Stimulated activated CD8-positive, alpha-beta memory T cell treated with anti-CD3 and anti-CD28 coated beads, Interleukin-7, amount 100 ng/mL, for 24 hours (primary cell): ENCODE measurements around the gene SMAD7.

ENCODE experiments used
- DNase-seq: peaks from one replicate; pipeline ENCODE4 v3.0.0-alpha.2; 2020; ENCODE audit warnings: low read depth

Gene SMAD7

DNA sequence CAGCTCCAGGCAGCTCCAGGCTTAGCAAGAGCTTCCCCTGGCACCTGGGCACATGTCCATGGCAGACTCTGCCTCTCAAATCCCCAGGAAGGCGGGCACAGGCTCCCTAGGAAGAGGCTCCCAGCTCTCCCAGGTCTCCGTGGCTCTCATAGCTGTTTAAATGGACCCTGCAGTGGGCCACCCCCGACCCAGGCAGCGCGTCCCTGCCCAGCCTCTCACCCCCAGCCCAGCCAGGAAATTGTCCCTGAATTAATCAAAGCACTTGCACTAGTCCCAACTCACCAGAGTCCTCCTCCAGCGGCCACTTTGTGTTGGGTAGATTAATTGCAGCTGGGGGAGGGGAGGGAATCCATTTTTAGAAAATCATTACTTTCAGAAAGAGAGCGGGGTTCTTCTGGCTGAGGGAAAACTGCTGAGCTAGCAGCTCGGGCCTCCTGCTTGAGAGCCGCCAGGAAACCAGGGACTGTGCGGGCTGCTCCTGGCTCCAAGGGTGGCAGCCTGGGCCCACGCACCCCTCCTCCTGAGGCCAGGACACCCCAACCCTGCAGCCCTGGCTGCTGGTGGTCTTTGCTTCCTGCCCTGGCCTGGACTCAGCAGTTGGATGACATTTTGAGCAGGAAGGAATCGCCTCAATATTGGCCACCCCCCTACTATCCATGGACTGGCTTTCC is 36.0 kb downstream of the SMAD7 start:
- no peak for DNase-seq

DNA sequence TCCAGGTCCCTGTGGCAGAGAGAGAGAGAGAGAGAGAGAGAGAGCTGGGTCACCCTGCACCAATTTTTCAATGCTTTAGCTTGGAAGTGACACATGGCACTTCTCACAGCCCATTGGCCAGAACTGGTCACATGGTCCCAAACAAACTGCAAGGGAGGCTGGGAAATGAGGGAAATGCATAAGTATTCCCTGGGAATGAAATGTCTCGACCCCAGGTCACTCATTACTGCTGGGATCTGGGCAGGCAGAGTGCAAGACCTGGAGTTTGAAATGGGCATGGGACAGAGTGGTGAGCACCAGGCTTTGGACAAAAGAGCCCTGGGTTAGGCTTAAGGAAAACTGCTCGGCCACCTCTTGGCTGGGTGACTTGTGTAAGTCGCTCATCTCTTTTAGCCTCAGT is 37.0 kb downstream of the SMAD7 start:
- no peak for DNase-seq

DNA sequence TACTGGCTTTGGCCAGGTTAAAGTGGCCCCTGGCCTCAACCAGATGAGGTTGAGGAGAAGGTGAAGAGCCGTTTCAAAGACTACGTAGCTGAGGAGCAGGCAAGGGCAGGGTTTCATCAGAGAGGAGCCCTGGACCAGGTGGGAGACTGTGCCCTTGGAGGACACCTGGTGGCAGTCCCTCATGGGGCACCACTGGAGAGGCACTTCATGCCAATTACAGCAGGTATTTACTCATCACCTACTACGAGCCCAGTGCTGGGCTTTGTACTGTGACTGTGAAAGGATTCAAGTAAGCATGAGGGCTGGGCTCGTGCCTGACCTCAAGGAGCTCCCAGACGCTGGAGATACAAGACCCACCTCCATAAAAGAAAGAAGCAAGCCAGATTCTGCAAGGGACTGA is 37.6 kb downstream of the SMAD7 start:
- no peak for DNase-seq

DNA sequence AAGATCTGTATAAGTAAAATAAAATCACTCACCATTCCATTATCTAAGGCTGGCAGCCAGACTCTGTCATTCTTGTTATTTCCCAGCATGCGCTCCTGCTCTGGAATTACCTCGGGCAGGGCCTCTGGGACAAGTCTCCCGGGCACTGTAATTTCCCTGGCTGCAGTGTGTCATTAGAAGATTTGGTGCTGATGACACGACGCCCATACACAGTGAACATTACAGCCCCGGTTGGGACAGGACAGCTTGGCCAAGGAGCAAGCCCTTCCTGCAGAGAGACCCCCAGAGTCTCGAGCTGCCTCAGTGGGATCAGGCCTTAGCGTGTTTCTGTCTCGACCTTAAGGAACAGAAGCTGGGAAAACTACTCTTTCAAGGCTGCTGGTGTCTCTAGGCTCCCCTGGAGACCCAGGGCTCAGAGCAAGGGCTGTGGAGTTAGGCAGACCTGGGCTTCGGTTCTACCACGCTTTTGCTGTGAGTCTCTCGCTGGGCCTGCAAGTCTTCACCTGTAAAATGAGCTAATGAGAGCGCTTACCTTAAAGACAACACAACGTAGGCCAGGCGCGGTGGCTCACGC is 39.7 kb downstream of the SMAD7 start:
- DNase-seq, result no peak

DNA sequence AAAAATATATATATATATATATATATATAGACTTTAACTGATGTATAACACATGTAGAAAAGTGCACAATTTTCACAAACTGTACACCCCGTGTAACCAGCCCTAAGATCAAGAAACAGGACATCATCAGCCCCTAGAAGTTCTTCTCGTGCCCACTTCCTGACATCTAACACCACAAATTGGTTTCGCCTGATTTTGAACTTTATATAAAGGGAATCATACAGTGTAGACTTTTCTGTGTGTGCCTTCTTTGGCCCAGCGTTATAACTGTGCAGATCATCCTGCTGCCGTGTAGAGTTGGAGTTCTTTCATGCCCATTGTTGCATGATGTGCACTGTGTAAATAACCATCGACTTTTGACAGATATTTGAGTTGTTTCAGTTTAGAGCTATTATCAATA is 41.0 kb downstream of the SMAD7 start:
- DNase-seq, result no peak

DNA sequence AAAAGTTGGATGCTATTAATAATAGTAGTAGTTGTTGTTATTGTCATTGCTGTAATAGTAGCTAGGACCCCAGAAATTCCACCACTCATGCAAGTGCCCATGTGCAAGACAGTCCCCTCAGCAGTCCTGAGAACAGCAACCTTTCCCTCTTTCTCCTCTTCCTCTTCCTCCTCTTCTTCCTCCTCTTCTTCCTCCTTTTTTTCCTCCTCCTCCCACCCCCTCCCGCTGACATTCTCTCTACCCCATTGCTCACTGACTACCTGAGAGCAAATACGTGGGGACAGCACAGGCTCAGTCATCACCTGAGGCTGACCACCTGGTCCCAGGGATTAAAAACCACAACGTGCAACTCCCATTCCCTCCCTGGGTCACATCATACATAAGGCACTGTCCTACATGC is 41.8 kb downstream of the SMAD7 start:
- DNase-seq, result no peak

DNA sequence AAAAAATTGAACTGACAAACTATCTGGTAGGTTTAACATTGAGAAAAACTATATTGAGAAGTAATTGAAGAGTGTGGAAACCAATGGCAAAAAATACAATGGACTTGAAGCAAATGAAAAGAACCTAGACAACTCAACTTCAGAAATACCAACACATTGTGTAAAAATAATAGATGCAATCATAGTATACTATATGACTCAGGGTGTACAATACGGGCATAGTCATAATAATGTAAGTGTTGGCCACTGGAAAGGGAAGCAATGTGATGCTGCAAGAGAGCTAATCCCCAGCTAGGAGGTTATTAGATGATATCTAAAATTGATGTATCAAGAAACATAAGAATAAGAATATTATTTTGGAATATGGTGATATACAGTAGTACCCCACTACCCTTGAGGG is 45.3 kb downstream of the SMAD7 start:
- no peak for DNase-seq

DNA sequence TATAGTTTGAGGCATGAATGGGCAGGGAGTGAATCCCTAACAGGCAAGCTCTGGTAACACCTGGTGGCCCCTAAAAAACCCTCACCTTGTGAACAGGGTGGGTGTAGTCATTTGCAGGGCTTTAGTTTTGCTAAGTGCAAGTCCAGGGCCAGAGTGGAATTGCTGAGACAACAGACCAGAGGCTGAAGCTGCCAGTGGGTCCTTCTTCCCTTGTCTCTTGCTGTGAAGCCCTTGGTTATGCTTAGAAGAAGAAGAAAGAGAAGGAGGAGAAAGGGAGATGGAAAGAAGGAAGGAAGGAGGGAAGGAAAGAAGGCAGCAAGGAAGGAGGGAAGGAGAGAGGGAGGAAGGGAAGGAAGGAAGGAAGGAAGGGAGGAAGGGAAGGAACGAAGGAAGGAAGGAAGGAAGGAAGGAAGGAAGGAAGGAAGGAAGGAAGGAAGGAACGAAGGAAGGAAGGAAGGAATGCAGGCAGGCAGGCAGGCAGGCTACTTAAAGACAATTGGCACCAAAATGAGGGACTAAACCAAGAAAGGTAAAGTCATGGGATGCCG is 45.8 kb downstream of the SMAD7 start:
- no peak for DNase-seq

DNA sequence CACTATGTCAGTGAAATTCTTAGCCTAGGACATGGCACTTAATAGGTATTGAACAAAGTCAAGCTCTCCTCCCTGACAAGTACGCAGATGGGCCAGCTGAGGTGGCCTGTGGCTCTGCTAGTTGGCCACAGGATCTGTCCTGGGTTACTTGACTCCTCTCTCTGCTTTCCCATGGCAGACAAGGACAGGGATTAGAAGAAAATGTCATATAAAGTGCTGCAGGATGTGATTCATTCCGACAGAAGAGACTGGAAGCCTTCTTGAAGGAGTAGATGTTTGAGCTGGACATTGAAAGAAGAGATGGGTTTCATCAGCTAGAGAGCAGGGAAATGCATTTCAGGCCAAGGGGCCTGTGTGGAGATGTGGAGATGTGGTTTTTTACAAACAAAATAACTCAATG is 46.7 kb downstream of the SMAD7 start:
- DNase-seq, result no peak

DNA sequence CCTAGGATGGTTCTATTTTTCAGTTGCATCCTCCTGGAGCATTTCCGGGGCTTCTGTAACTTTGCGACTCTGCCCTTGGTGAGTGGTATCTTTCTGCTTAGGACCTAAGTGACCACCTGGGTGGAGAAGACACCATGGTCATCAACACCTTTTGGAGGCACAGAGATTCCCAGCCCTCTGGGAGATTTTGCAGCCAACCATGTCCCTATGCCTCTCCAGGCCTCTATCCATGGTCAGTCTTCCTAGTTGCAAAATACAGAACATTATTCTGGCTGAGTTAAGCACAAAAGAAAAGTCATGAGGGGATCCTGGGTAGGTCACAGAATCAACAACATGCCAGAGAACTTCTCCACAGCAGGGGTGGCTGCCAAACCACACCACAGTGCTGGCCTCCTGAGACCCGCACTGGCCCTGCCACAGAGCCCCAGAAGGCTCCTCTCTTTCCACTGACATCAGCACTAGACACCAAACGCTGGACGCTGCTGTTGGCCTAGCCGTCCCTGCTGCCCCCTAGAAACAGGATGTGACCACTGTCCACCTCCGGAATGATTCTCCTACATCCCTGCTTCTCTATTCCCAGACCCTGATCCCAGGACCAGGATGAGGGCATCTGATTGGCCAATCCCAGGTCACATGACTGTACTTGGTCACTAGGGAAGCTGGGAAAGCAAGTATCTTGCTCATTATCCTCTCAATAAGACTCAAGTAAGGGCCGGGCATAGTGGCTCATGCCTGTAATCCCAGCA is 47.7 kb downstream of the SMAD7 start:
- DNase-seq, result no peak

DNA sequence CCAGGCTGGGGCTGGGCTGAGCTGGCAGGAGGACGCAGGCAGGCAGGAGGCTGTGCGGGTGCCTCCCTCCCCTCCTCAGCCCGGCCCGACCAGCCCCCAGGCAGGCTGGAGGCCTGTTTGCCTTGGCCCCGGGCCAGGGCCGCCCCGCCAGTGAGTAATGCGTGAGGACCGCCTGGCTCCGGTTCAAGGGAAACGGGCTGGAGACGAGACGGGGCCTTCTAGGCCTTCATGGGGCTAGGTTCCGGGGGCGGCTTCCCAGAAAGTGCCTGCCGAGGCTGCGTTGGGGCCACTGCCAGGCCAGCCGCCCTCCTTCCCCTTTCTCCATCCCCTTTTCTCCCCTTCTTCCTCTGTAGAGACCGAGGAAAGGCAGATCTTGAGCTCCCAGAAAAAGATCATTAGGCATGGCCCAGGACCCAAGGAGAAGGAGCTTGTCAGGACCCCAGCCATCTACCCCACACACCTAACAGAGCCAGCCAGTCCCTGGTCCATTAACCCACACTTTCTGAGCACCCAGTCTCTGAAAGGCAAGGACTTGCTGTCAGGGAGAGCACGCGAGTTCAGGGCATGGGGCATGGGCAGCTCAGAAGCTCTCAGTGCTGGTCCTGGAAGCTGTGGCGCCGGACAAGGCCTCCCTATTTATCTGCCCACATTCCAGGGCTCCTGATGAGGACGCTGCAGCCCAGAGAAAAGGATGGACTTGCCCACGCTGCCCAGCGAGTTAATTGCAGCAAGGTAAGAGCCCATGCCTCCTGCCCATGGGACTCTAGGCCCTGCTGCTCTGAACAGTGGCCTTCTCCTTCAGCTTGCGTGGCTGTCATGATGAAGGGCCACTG is 48.5 kb downstream of the SMAD7 start:
- DNase-seq, result no peak

DNA sequence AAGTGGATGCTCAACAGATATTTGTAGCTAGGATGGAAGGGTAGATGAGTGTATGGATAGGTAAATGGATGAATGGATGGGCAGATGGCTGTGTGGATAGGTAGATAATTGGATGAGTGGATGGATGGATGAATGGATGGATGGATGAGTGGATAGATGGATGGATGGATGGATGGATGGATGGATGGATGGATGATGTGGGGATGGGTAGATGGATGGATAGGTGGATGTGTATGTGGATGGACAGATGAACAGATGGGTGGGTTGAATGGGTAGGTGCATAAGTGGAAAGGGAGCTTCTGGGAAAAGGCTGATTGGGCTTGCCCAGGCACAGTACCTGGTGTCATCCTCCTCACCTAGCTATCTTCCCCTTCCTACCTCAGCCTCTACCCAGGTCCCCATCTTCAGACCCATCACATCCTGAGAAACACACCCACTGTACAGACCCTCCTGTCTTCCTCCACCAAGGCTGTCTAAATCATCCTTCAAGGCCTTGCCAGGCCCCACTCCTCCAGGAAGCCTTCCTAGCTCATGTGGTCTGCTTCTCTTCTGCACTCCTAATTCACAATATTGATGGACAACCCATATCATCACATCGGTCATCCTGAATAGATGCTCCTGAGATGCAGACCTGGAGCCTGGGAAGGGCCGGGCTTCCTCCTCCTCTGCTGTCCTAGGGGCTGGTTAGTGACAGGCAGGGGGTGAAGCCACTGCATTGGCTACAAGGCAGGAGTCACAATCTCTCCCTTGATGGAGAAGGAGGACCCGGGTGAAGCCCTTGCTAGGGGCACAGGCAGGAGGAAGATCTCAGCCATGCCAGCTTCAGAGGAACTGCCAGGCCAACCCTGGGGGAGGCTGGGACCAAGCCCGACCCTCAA is 49.4 kb downstream of the SMAD7 start:
- DNase-seq, result no peak

DNA sequence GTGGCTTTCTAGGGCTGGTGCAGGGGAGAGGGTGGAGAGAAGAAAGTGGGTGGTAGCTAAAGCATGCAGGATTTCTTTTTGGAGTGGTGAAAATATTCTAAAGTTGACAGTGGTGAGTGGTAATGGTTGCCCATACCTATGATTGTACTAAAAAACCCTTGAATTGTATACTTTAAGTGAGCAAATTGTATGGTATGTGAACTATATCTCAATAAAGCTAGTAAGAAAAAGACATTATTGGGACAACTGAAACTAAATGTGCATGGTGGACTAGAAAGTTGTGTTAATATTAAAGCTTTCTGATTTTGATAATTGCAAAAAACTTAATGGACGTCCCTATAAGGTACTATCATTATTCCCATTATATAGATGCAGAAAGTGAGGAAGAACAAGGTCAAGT is 50.3 kb downstream of the SMAD7 start:
- DNase-seq, result no peak

DNA sequence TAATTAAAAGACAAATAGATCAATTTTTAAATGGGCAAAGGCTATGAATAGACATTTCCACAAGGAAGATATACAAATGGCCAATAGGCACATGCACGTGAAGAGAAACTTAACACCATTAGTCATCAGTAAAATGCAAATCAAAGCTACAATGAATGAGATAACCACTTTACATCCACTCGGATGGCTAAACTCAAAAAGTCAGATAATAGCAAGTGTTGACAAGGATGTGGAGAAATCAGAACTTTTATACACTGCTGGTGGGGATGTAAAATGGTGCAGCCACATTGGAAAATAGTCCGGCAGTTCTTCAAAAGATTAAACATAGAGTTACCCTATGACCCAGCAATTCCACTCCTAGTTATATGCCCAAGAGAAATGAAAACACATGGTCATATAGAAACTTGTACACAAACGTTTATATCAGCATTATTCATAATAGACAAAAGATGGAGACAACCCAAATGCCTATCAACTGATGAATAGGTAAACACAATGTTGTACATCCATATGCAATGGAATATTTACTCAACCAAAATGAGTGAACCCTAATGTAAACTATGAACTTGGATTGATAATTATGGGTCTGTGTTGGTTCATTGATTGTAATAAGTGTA is 51.1 kb downstream of the SMAD7 start:
- DNase-seq, result no peak

DNA sequence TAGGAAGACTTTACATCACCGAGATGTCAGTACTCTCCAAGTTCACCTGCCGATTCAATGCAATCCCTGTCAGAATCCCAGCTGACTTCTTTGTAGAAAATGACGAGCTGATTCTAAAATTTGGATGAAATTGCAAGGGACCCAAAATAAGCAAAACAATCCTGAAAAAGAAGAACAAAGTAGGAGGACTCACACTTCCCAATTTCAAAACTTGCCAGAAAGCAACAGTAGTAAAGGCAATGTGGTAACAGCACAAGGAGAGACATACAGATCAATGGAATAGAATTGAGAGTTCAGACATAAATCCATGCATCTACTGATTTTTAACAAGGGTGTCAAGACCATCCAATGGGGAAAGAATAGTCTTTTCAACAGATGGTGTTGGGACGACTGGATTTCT is 52.2 kb downstream of the SMAD7 start:
- DNase-seq, result no peak

DNA sequence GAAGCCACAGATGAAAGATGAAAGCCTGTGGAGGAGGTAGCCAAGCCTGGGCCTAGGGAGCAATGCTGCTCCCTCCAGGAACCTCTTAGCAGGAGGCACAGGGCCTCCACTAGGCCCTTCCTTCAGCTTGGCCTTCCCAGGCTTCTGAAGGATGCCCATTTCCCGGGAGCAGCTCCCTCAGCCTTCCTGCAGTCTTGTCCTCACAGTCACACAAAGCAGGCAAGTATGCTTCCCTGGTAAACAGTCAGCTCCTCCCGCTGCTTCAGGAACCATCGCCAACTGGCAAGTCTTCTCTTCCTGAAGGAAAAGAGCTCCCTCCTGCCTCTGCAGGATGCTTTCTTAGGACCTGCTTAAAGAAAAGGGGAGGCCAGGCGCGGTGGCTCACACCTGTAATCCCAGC is 53.2 kb downstream of the SMAD7 start:
- no peak for DNase-seq

DNA sequence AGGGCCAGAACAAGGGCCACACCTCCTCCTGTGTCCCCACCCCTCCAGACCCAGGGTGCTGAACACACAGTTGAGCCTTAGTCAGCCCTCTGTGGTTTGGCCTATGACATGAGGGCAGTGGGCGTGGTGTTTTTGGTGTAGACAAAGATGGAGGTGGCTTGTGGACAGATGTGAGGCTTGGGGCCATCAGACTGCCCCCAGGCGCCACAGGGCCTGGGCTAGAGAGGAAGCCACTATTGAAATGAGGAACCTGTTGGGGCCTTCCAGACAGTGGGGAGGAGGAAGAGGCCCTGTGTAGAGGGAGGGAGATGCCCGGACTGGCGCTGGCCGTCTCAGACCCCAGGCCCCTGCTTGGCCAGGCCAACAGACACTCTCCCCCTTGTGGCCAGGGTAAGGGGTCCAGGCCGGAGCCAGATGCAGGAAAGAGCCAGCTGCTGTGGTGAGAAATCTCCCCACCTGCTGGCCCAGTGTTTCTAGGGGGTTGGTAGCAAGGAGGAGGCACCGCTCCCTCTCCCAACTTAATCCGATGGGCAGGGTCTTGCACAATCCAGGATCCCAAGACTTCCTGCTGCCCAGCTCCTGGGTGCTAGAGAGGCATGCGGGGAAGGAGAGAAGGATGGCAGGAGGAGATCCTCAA is 53.8 kb downstream of the SMAD7 start:
- no peak for DNase-seq

DNA sequence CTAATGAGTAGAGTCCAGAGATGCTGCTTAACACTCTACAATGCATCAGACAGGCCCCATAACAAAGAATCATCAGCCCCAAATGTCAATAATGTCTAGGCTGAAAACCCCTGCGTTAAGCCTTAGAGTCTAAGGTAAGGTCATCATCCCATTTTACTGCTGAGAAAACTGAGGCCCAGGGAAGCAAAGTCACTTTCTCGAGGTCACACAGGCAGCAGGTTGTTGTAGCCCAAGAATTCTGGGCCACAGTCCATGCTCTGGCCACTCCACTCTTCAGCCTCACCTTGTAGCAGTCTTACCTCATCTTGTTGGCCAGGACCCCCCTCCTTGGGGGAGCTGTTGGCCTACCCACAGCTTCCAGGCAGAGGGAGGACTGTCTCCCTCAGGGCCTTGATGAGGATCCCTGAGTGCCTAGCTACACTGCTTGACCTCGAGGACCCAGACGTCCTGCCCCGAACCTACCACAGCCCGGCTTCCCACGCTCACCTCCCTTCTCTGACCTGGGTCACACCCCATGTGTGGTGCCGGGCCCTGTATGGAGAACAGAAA is 54.4 kb downstream of the SMAD7 start:
- no peak for DNase-seq

DNA sequence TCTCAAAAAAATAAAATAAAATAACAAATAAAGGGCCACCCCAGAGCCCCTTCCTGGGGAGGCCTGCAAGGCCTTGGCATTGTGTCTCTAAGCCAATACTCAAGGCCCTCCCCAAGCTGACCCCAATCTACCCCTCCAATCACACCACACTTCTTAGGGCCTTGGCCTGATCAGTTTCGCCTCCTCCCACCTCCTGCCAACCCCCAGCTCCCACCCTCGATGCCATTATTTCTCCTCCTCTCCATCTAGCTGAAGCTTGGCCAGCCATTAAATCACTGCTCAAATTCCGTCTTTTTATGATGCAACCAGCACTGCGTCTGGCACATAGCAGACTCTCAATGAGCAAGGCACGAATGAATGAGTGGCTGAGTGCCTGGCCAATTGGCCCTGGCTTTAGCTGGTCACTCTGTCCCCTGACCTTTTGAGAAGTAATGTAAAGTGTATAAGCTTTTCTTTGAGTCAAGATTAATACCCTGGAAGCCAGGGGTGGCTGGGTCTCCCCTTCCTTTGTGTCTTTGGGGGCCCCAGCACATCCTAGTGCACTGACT is 55.9 kb downstream of the SMAD7 start:
- DNase-seq, result no peak
